Esophagus muscularis mucosa (tissue), 4 donors: ENCODE data around the gene FEV. TPM values are rescaled to one million over a fixed set of nuclear protein-coding genes. Genes with fewer than 3 reads are reported as not detected.

Source experiments
- DNase-seq: peaks from one replicate; pipeline ENCODE4 v3.0.0-alpha.2; 2017; ENCODE audit errors: extremely low spot score
- H3K27ac ChIP-seq, 4 donors: fragments of 200-600 bp; sonication (generic); replicated peaks in 1 of 4; 1 replicate in 3 of 4; 2 replicates in 1 of 4; pipeline ENCODE4 v1.5.1; 2016 to 2019; ENCODE audit warnings: mild to moderate bottlenecking in 1 of 4
- H3K27me3 ChIP-seq, 4 donors: fragments of 200-600 bp; sonication (generic); one replicate each; pipeline versions ENCODE4 v1.5.1 to v1.6.0; 2016 to 2019
- H3K36me3 ChIP-seq, 4 donors: fragments of 200-600 bp; sonication (generic); one replicate each; pipeline ENCODE4 v1.5.1; 2016 to 2019
- H3K4me1 ChIP-seq, 4 donors: fragments of 200-600 bp; sonication (generic); one replicate each; pipeline ENCODE4 v1.5.1; 2016 to 2019
- H3K4me3 ChIP-seq, 4 donors: fragments of 200-600 bp; sonication (generic); 1 replicate in 2 of 4; 2 replicates in 2 of 4; pipeline ENCODE4 v1.5.1; 2016 to 2019; ENCODE audit warnings: mild to moderate bottlenecking in 4 of 4, moderate library complexity in 1 of 4
- H3K9me3 ChIP-seq, 4 donors: fragments of 200-600 bp; sonication (generic); 1 replicate in 3 of 4; 2 replicates in 1 of 4; pipeline ENCODE4 v1.5.1; 2016 to 2019
- CTCF ChIP-seq, 3 experiments: fragments of 200-600 bp in 2 of 3; fragments of 450-650 bp in 1 of 3; sonication (generic) in 2 of 3; IDR thresholded peaks; one replicate each; pipeline ENCODE4 v1.5.1; 2017 to 2019; ENCODE audit warnings: antibody characterized with exemption in 3 of 3, mild to moderate bottlenecking in 2 of 3, moderate library complexity in 1 of 3
- EP300 ChIP-seq: sonication (generic); formaldehyde crosslinking; IDR thresholded peaks from one replicate; pipeline ENCODE4 v1.6.1; 2017; ENCODE audit warnings: antibody characterized with exemption
- POLR2A ChIP-seq: fragments of 450-650 bp; IDR thresholded peaks from one replicate; pipeline ENCODE4 v1.6.1; 2017; ENCODE audit warnings: antibody characterized with exemption, moderate library complexity, mild to moderate bottlenecking, low read depth
- POLR2AphosphoS5 ChIP-seq, 2 donors: sonication (generic); formaldehyde crosslinking; IDR thresholded peaks; one replicate each; pipeline ENCODE4 v1.6.1; 2017; ENCODE audit warnings: antibody characterized with exemption in 2 of 2
- WGBS: methylation state at CpG from one replicate; pipeline ENCODE4 v1.1.5; 2018; 5-methylcytosine and 5-hydroxymethylcytosine counted together
- intact Hi-C: fragments of 100-400 bp; cut with DNase I; formaldehyde crosslinking; loops from one replicate; pipeline ENCODE4 v1.15.1; 2023
- total RNA-seq, 4 donors: library from RNA; depleted of rRNA; stranded (reverse); fragments of >200 nt; gene quantifications; one replicate each; pipeline versions ENCODE4 v1.1.0 to v1.2.1, GENCODE V29; 2016

Gene FEV
- total RNA-seq, 4 donors from 2014 or later = not detected

GRCh38 chr2:218990052-218990451 lies 5.1 kb upstream of the FEV start:
- H3K27me3 ChIP-seq = peaks cover 0 to 100% (median 93%) of the 10 kb centered on the region in 4 donors
- intact Hi-C loops = loop anchor here (10.0 kb wide), 1 partner anchor 165 kb away; no protein-coding TSS in a partner anchor
- DNase-seq = no peak

GRCh38 chr2:218988650-218989049 lies 3.7 kb upstream of the FEV start:
- DNase-seq = no peak
- H3K4me1 ChIP-seq = peaks cover 26 to 46% (median 33%) of the 10 kb centered on the region in 4 donors
- no peaks in the 10 kb centered on the region for H3K36me3 ChIP-seq
- H3K4me3 ChIP-seq = no peak overlapping the region
- no peak overlapping the region for H3K27ac ChIP-seq
- H3K27me3 ChIP-seq = peaks cover 0 to 100% (median 93%) of the 10 kb centered on the region in 4 donors
- H3K9me3 ChIP-seq = no peaks in the 10 kb centered on the region
- no peak for TF ChIP-seq CTCF (IDR thresholded peaks at IDR 0.05)
- no peak for TF ChIP-seq POLR2AphosphoS5 (IDR thresholded peaks at IDR 0.05)
- no peak for TF ChIP-seq EP300
- TF ChIP-seq POLR2A = no peak
- 70% methylated on average over 2 of the region's 2 CpGs for WGBS
- intact Hi-C loops = no loop called here

More at GRCh38 chr2:218990052-218990451, 5.1 kb upstream of the FEV start:
- Histone ChIP-seq H3K4me3 (no peak overlapping the region), H3K27ac (no peak overlapping the region), H3K4me1 (peaks cover 20 to 39% (median 25%) of the 10 kb centered on the region in 4 donors), H3K9me3 (no peaks in the 10 kb centered on the region), H3K36me3 (no peaks in the 10 kb centered on the region)
- TF ChIP-seq POLR2AphosphoS5 (IDR thresholded peaks at IDR 0.05) (no peak), EP300 (no peak), CTCF (IDR thresholded peaks at IDR 0.05) (no peak), POLR2A (no peak)
- 8% methylated on average over 3 of the region's 9 CpGs for WGBS

- no peak for DNase-seq
- TF ChIP-seq EP300 (no peak), CTCF (IDR thresholded peaks at IDR 0.05) (no peak), POLR2AphosphoS5 (IDR thresholded peaks at IDR 0.05) (no peak), POLR2A (no peak)
- Histone ChIP-seq H3K36me3 (no peaks in the 10 kb centered on the region), H3K9me3 (no peaks in the 10 kb centered on the region), H3K4me1 (peaks cover 22 to 41% (median 30%) of the 10 kb centered on the region in 4 donors), H3K27ac (no peak overlapping the region), H3K4me3 (no peak overlapping the region), H3K27me3 (peaks cover 0 to 100% (median 92%) of the 10 kb centered on the region in 4 donors)
- 41% methylated on average over 3 of the region's 3 CpGs for WGBS
- intact Hi-C loops = no loop called here
Observed at GRCh38 chr2:218988164-218988563, 3.2 kb upstream of the FEV start.

GRCh38 chr2:218986148-218986761 lies 1.3 kb upstream of the FEV start:
- no peak for DNase-seq
- Histone ChIP-seq H3K9me3 (no peaks in the 10 kb centered on the region), H3K36me3 (no peaks in the 10 kb centered on the region), H3K27me3 (peaks cover 0 to 100% (median 90%) of the 10 kb centered on the region in 4 donors), H3K4me3 (no peak overlapping the region), H3K27ac (no peak overlapping the region), H3K4me1 (peaks cover 29 to 42% (median 38%) of the 10 kb centered on the region in 4 donors)
- 52% methylated on average over 4 of the region's 4 CpGs for WGBS
- intact Hi-C loops = no loop called here
- TF ChIP-seq POLR2AphosphoS5 (IDR thresholded peaks at IDR 0.05) = no peak
- no peak for TF ChIP-seq CTCF (IDR thresholded peaks at IDR 0.05)
- TF ChIP-seq EP300 = no peak
- no peak for TF ChIP-seq POLR2A
